Fibroblast of skin of right biceps (primary cell): ENCODE measurements around the gene MB21D2.
"Not testable (repeated sequence)": the region's sequence is repeated elsewhere in the genome, so short reads cannot be mapped to it uniquely, and the experiment has no call there.

Experiments
- DNase-seq: peaks from one replicate; pipeline ENCODE4 v3.0.0-alpha.2; 2013

The MB21D2 gene

DNA sequence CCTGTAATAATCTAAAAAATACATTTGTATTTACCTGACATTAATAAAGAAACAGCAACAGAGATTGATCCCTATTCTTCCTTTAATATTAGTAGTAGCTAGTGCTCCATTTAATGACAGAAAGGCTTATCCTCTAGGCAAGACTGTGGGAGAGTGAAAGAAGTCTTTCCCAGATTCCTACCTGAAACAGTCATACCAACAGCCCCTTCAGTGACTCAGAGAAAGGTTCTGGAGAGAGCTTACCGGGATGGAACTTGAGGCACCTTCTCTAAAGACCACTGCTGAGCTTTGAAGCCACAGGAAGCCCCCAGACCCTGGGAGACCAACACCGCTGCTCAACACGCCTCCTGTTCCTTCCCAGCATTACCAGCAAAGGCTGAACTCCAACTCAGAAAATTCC lies 123.4 kb downstream of the MB21D2 start:
- DNase-seq: no peak

GRCh38 chr3:192788816-192789515 lies 128.7 kb downstream of the MB21D2 start:
- DNase-seq: not testable (repeated sequence)

DNA sequence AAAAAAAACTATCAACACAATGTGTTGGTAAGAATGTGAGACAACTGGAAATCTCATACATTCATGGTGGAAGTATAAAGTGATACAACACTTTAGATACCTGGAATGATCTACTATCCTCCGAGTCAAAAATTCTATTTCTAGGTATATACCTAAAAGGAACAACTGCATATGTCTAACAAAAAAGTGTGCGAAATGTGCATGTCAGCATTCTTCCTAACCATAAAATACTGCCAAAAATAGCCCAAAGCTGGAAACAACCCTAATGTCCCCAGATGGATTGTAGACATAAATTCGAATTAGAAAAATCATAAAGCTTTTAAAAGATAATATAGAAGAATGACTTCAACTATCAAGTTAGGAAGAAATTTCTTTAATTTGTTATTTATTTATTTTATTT lies 139.1 kb downstream of the MB21D2 start:
- DNase-seq: no peak

DNA sequence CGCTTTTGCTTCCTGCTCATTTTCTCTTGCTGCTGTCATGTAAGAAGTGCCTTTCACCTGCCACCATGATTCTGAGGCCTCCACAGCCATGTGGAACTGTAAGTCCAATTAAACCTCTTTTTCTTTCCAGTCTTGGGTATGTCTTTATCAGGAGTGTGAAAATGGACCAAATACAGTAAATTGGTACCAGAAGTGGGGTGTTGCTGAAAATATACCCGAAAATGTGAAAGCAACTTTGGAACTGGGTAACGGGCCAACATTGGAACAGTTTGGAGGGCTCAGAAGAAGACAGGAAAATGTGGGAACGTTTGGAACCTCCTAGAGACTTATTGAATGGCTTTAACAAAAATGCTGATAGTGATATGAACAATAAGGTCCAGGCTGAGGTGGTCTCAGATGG lies 143.3 kb downstream of the MB21D2 start:
- not testable (repeated sequence) for DNase-seq

GRCh38 chr3:192772240-192772894 lies 145.3 kb downstream of the MB21D2 start:
- peak; percentile 14 for DNase-seq

DNA sequence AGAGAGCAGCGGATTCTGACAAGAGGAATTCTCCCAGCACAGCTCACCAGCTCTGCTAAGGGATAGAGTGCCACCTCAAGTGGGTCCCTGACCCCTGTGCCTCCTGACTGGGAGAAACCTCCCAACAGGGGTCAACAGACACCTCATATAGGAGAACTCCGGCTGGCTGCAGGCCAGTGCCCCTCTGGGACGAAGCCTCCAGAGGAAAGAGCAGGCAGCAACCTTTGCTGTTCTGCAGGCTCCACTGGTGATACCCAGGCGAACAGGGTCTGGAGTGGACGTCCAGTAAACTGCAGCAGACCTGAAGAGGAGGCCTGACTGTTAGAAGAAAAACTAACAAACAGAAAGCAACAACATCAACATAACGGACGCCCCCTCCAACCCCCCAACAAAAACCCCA lies 159.0 kb downstream of the MB21D2 start:
- DNase-seq: no peak

GRCh38 chr3:192751148-192751547 lies 166.5 kb downstream of the MB21D2 start:
- no peak for DNase-seq

GRCh38 chr3:192750201-192750600 lies 167.5 kb downstream of the MB21D2 start:
- DNase-seq: no peak

DNA sequence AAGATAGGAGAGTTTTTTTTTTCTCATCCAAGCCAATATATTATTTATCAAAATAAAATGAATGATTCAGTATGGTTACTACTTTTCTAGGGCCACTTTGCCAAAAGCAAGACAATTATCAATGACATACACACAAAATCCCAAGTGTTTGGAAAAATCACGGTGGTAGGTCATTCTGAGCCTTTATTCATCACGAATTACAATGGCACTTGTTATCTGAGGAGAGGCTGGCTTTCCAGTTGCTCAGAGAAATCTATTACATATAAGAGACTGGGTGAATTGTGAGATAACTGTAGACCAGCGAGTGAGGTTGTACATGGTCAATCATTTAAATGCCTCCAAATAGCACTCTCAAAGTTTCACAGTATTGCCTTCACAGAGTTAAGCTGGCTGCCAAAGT lies 169.9 kb downstream of the MB21D2 start:
- no peak for DNase-seq

DNA sequence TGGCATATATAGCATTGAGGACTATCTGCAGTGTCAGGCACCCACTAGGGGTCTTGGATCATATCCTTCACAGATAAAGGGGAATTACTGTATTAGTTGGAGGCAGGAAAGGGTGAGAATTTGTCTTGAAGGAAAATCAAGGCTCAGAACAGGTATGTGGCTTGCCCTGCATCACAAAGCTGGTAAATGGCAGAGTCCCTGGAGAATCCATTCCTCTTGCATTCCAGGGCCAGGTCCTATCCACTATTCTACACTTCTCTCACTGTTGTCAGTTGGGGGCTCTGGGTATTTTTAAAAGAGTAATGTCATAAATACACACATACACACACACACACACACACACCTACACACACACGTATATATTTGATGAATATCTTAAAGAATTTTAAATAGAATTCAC lies 170.5 kb downstream of the MB21D2 start:
- no peak for DNase-seq
